Astrocyte (in vitro differentiated cells and primary cell): ENCODE data around the gene RFX7.

Experiments
- CTCF ChIP-seq: IDR thresholded peaks from 2 replicates; pipeline ENCODE4 v1.5.1; 2011; ENCODE audit warnings: low read depth, mild to moderate bottlenecking, inconsistent platforms, low read length, moderate library complexity; ENCODE audit not compliant: insufficient read depth
- EZH2 ChIP-seq: IDR thresholded peaks from 2 replicates; pipeline ENCODE4 v1.6.1; 2012; ENCODE audit warnings: mild to moderate bottlenecking, low read length, inconsistent platforms; ENCODE audit not compliant: insufficient read depth

DNA sequence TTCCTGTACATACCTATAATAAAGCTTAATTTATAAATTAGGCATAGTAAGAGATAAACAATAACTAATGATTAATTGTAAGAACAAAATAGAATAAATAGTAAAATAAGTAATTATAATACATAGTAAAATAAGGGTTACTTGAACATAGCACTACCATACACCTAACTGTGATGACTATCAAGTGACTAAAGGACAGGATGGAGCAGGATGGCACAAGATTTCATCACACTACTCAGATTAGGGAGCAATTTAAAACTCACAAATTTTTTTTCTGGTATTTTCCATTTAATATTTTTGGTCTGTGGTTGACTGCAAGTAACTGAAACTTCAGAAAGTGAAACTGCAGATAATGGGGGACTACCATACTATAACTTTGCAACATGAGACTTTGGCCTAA is 14.8 kb downstream of the RFX7 start:
- TF ChIP-seq CTCF (no peak), EZH2 (no peak)
